Measurements from ENCODE around the gene SLC9A9. TPM values are rescaled to one million over a fixed set of nuclear protein-coding genes. Genes with fewer than 3 reads are reported as not detected.

The SLC9A9 gene
- total RNA-seq, 1 experiment from 2014 or later: 1.5 TPM

- H3K36me3 Mint-ChIP-seq (ENCODE audit: insufficient read depth, unreplicated experiment): no peaks in the 10 kb centered on the region
- no peaks in the 10 kb centered on the region for H3K27me3 Mint-ChIP-seq (ENCODE audit: unreplicated experiment)
- H3K4me3 Mint-ChIP-seq (ENCODE audit: low read depth, unreplicated experiment): no peak overlapping the region
- no peak overlapping the region for H3K27ac Mint-ChIP-seq (ENCODE audit: unreplicated experiment)
- CTCF ChIA-PET: interaction anchor here (0.8 kb wide), 1 partner anchor 19 kb away, joined by 3 read pairs; no protein-coding TSS in a partner anchor
- H3K4me1 Mint-ChIP-seq (ENCODE audit: low read depth, unreplicated experiment): no peaks in the 10 kb centered on the region
- intact Hi-C loops (cut with micrococcal nuclease; ENCODE audit: unreplicated experiment): no loop called here
- H3K9me3 Mint-ChIP-seq (ENCODE audit: low read depth, unreplicated experiment): no peaks in the 10 kb centered on the region
- DNase-seq: no peak
- no peak for TF ChIP-seq CTCF (IDR thresholded peaks at IDR 0.05; ENCODE audit: unreplicated experiment)
- no TSS peak for BruUV-seq (replicated peaks)
Observed at GRCh38 chr3:143693506-143693905, 154.8 kb downstream of the SLC9A9 start.

GRCh38 chr3:143686638-143687197 lies 161.6 kb downstream of the SLC9A9 start:
- no peaks in the 10 kb centered on the region for H3K4me1 Mint-ChIP-seq (ENCODE audit: low read depth, unreplicated experiment)
- intact Hi-C loops (cut with micrococcal nuclease; ENCODE audit: unreplicated experiment): no loop called here
- TF ChIP-seq CTCF (IDR thresholded peaks at IDR 0.05; ENCODE audit: unreplicated experiment): no peak
- H3K4me3 Mint-ChIP-seq (ENCODE audit: low read depth, unreplicated experiment): no peak overlapping the region
- H3K27ac Mint-ChIP-seq (ENCODE audit: unreplicated experiment): no peak overlapping the region
- peaks cover 16% of the 10 kb centered on the region for H3K27me3 Mint-ChIP-seq (ENCODE audit: unreplicated experiment)
- H3K9me3 Mint-ChIP-seq (ENCODE audit: low read depth, unreplicated experiment): no peaks in the 10 kb centered on the region
- BruUV-seq (replicated peaks): no TSS peak
- DNase-seq: no peak
- CTCF ChIA-PET: interaction anchor here (1.1 kb wide), 1 partner anchor 12 kb away, joined by 5 read pairs; no protein-coding TSS in a partner anchor
- no peaks in the 10 kb centered on the region for H3K36me3 Mint-ChIP-seq (ENCODE audit: insufficient read depth, unreplicated experiment)

- Mint-ChIP-seq H3K36me3 (ENCODE audit: insufficient read depth, unreplicated experiment) (no peaks in the 10 kb centered on the region), H3K27ac (ENCODE audit: unreplicated experiment) (no peak overlapping the region), H3K9me3 (ENCODE audit: low read depth, unreplicated experiment) (no peaks in the 10 kb centered on the region), H3K4me1 (ENCODE audit: low read depth, unreplicated experiment) (no peaks in the 10 kb centered on the region), H3K27me3 (ENCODE audit: unreplicated experiment) (peaks cover 16% of the 10 kb centered on the region), H3K4me3 (ENCODE audit: low read depth, unreplicated experiment) (no peak overlapping the region)
- CTCF ChIA-PET: interaction anchor here (0.5 kb wide), 1 partner anchor 651 kb away, joined by 3 read pairs; no protein-coding TSS in a partner anchor
- no peak for DNase-seq
- intact Hi-C loops (cut with micrococcal nuclease; ENCODE audit: unreplicated experiment): no loop called here
- BruUV-seq (replicated peaks): no TSS peak
- no peak for TF ChIP-seq CTCF (IDR thresholded peaks at IDR 0.05; ENCODE audit: unreplicated experiment)
Observed at GRCh38 chr3:143685491-143685890, 162.8 kb downstream of the SLC9A9 start.

GRCh38 chr3:143677430-143677829 lies 170.8 kb downstream of the SLC9A9 start:
- TF ChIP-seq CTCF (IDR thresholded peaks at IDR 0.05; ENCODE audit: unreplicated experiment): no peak
- DNase-seq: no peak
- H3K36me3 Mint-ChIP-seq (ENCODE audit: insufficient read depth, unreplicated experiment): no peaks in the 10 kb centered on the region
- H3K27ac Mint-ChIP-seq (ENCODE audit: unreplicated experiment): no peak overlapping the region
- H3K27me3 Mint-ChIP-seq (ENCODE audit: unreplicated experiment): no peaks in the 10 kb centered on the region
- no TSS peak for BruUV-seq (replicated peaks)
- intact Hi-C loops (cut with micrococcal nuclease; ENCODE audit: unreplicated experiment): no loop called here
- H3K4me1 Mint-ChIP-seq (ENCODE audit: low read depth, unreplicated experiment): peaks cover 6% of the 10 kb centered on the region
- CTCF ChIA-PET: no interaction called here
- H3K4me3 Mint-ChIP-seq (ENCODE audit: low read depth, unreplicated experiment): no peak overlapping the region
- H3K9me3 Mint-ChIP-seq (ENCODE audit: low read depth, unreplicated experiment): no peaks in the 10 kb centered on the region

All from Calu3 (cell line).